HG03280 (cell line): Measurements from ENCODE around the gene COL23A1.

ENCODE experiments used
- ATAC-seq: cut with Tn5 transposase; IDR thresholded peaks from one replicate; pipeline ENCODE4 v1.9.1; 2021; ENCODE audit warnings: mild to moderate bottlenecking, moderate library complexity; ENCODE audit not compliant: unreplicated experiment

COL23A1 gene

DNA sequence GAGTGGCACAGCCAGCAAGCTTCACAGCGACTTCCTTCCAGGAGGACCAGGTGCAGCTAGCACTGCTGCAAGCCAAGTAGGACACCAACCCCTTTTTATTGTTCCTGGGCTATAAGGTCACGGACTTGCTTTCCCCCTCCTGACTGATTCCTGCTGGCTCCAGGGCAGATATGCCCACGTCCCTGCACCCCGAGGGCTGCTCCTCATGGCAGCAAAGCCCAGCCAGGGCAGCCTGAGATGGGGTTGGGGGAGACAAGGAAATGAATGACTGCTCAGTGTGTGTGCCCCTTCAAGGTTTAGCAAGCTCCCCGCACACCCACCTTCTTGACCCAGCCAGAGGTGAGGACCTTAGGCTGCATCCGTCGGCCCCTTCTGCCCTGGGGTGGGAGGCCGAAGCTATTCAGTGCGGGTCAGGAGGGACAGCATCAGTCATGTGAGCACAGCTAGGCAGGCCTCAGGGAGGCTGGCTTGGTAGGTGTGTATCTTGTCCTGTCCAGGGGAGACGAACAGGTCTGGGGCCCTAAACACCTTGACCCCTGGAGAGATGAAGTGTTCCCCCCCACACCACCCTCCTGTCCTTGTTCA, 221.4 kb downstream of the COL23A1 start:
- no peak for ATAC-seq

DNA sequence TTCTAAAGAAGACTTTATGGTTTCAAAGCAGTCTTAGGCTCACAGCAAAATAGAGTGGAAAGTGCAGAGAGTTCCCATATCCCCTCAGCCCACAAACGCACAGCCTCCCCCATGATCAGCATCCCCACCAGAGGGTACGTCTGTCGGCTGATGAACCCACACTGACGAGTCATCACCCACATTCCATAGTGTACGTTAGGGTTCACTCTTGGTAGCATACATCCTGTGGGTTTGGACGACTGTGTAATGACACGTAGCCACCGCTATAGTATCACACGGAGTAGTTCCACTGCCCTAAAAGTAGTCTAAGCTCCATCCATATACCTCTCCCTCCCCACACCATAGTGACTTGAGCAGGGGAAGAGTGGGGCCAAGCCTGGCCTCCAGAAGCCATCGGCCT, 221.9 kb downstream of the COL23A1 start:
- no peak for ATAC-seq

DNA sequence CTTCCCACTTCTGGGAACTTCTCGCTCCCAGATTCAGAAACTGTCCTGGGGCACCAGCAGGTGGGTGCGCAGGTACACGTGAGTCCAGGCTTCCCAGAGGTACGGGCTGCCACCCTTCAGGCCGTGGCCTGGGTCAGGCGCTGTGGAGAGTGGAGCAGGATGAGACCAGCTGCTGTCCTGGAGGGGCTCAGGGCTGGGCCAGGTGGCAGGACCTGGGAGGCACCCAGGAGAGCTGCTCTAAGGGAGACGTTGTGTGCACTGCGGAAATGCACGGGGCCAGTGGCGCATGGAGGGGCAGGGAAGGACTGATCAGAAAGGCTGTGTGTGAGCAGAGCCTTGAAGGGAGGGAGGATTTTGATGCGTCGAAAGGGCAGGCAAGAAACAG, 222.5 kb downstream of the COL23A1 start:
- ATAC-seq: no peak

DNA sequence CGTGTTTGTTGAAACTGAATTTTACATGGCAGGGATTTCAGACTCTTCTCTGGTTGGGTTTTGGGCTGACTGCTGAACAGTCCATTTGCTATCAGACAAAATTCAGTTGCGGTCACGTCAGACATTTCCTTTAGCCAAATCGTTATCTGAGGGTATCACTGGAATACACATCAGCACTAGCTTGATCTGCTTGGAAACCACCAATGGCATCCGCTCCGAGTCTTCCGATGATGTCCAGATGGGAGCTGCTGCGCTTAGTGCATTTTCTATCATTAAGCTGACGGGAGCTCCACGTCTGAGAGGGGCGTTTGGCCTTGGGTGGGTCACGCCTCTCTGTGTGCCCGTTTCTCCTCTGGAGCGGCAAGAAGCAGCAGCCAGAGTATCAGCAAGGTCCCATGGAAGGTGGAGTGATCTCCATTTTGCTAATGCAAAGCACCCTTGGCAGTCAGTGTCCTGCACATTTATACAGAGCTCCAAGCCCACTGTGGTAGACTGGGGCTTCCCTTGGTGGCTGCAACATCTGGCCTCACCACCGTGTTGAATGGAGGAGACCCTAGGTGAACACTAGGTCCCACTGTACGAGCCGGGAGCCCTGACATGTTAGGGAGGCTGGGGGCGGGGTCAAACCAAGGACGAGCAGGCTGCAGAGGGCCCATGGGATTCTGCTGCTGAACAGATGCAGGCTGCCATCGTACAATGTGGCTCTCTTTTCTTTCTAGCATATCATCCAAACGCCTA, 223.0 kb downstream of the COL23A1 start:
- ATAC-seq: no peak

DNA sequence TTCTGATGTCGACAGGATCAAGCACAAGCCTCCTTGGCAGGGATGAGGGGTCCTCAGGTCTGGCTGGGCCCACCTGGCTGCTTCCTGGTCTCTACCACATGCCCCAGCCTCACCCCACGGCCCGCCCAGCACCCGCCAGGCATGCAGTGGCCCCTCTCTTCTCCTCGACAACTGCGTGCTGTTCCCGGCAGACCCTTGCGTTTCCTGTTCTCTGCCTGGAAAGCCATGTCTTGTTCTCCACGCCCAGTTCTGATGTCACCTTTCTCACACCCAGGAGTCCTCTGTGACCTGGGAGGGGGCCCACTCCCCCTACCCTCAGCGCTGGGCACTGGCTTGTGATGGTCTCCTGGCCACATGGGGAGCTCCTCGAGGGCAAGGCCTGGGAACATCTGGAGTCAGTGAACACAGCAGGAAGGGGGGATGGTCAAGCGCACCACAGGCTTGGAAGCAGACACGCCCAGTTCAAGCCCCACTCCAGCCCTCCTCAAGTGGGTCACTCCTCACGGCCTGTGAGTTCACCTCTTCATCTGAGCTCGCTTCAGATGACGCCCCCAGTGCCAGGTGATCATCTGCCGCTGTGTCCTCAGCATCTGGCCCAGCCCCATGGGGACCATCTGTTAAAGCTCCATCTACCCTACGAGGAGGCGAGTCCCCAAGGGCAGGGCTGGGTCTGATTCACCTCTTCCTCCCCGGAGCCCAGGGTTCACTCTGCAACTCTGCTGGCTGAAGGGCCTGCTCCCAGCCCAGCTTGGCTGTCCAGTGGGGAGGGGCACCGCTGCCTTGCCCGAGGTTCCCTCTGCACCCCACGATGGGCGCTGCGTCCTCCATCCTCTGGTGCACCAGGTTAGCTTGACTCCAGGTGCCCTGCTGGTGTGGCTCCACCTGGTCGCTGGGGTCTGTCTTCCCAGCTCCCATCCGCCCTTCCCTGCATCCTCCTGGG, 224.4 kb downstream of the COL23A1 start:
- no peak for ATAC-seq

DNA sequence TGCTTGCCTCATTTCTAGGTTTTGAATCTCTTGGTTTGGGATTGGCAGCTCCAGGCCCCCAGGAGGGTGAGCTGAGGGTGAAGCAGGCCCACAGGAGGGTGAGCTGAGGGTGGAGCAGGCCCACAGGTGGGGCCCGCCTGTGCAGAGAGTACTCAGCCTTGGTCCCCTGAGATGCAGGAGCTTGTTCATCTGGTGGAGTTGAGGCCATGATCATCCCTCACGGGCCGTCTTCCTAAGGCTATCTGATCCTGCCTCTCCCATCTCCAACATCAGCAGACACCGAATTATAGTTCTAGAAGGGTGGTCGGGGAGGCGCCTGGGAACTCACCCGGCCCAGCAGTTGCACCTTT, 225.9 kb downstream of the COL23A1 start:
- ATAC-seq: no peak

DNA sequence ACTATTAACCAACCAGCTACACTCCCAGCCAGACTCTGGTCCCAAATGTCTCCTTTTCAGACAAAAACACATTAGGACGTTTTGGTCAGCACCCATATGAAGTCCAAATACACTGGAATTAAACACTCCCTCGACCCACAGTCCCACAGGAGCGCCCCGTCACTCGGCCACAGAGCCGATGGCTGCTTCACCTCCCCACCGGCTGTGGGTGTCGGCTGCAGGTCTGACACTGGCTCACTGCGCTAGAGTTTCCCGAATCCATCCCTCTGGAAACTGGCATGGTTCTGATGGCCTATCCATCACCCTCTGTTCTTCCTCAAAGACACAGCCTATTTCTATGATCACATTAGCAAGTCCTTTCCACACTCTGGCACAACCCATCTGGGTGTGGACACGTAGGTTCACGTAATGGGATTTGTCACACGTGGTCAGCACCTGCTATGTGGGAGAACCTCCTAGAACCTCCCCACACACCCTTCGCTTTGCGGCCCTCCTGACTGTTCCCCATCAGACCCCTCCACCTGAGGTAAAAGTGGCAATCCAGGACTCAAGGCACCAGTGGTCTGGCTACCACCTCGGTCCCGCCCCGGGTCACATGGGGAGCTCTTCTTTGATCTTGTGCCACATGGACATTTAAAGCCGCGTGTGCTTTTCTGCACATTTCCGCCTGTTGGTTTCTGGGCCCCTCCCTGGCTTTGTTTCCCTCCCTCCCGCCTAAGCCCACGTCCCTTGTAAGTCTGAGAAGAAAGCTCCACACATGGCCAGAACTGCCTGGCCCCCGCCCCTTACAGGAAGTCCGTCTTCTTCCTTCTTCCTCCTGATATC, 226.5 kb downstream of the COL23A1 start:
- no peak for ATAC-seq

DNA sequence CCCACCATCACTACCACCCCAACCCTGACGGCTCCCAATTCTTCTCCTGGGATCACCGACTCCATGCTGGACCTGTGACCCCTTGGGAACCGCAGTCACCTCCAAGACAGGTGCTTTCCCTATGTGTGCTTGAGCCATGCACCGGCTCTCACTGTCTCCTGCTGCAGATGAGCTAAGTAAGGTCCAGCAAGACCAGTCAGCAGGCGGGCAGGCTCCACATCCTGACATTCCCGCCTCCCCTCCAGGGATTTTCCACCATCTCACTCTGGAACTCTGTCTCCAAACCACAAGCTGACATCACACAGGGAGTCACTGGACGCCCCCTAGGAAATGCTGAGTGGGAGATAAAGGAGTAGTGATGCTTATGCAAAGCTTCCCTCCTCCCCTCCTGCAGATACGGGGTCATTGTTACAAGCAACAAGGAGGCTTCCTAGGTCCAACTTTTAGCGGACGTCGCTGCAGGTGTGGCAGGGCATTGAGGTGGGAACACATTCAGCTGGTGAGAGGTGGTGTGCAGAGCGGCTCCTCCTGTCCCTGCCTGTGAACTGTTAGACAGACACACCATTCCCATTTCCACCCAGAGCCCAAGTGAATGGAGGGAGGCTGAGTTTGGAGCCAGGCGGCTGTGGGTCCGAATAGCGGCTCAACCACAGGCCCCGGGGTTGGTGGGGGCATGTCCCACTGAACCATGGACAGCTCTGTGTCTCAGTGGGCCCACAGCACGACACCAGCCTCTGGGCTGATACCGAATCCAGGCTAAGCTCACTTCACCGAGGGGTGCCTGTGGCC, 228.3 kb downstream of the COL23A1 start:
- ATAC-seq: no peak

DNA sequence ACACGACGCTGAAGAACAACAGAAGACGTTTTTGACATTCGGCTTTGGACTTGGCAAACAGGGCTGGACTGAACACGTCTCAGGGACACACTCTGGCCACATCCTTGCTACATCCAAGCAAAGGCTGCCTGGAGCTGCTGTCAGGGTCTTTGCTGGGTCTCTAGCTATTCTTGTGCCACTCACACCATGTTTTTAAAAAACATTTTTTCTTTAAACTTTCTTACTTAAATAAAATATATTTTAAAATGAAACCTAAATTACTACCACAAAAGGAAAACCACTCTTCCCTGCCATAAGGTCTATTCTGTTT, 229.3 kb downstream of the COL23A1 start:
- no peak for ATAC-seq

DNA sequence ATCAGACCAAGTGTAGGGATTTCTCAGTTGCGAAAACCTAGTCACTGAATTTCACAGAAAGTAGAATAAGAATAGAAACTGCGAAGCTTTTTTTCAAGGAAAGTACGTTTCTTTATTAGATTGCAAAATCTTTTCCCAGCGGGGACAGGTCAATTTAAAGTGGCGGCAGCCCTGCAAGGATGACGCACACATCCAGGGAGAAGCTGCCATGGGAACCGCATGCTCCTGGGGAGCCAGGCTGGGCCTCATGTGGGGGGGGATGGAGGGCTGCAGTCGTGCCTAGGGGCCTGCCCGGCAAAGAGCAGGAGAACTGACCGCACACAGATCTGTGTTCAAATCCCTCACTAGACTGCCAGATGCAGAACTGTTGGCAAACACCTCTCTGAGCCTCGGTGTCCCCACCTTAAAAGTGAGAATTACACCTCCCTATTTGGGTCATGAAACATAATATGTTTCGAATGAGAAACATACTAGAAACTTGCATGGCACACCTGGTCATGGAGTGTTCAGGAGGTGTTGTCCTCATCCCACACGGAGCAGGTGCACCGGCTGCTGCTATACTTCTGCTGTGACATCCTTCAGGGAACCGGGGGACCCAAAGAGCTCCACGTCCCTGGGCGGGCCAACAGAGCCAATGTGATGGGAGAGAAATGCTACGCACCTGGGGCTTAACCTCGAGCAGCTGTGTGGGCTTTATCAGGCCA, 229.8 kb downstream of the COL23A1 start:
- ATAC-seq: no peak

DNA sequence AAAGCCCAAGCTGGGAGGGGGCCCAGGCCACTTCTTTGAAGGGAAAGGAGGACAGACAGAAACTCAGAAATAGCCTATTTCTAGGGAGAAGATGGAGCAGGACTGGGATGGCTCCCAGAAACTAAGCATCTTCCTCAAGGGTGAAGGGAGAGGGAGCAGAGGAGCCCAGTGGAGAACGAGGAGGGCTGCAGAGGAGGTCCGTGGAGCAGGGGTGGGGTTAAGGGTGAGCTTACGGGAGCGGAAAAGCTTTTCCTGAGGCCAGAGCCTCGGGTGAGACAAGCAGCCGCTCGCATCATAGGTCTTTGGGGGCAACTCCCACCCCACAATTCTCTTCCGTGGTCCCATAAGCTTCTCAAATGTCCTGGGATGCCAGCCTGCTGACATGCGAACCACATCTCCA, 230.5 kb downstream of the COL23A1 start:
- no peak for ATAC-seq

DNA sequence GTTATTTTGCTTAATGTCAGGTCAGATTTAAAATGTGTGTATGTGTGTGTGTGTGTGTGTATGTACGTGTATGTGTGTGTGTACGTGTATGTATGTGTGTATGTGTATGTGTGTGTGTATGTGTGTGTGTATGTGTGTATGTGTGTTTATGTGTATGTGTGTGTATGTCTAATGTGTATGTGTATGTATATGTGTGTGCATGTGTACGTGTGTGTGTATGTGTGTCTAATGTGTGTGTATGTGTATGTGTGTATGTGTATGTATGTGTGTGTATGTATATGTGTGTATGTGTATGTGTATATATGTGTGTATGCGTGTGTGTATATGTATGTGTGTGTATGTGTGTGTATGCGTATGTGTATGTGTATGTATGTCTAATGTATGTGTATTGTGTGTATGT, 232.5 kb downstream of the COL23A1 start:
- no peak for ATAC-seq

DNA sequence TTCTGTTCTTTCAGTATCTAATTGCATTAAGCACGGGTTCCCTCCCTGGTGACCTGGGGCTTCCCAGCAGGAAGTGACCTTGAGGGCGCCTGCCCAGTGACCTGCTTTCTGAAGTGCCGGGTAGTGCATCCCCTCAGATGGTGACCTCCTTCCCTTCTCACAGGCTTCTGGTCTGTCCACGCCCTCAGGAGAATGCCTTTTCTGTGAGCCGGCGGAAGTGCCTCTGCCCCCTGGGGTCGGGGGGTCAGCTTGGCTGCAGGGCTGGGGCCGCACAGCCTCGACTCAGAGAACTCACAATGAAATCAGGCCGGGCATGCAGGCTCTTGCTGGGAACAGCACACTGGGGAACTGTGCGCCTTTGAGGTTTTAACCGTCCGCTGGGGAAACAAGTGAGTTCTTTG, 233.1 kb downstream of the COL23A1 start:
- ATAC-seq: no peak

DNA sequence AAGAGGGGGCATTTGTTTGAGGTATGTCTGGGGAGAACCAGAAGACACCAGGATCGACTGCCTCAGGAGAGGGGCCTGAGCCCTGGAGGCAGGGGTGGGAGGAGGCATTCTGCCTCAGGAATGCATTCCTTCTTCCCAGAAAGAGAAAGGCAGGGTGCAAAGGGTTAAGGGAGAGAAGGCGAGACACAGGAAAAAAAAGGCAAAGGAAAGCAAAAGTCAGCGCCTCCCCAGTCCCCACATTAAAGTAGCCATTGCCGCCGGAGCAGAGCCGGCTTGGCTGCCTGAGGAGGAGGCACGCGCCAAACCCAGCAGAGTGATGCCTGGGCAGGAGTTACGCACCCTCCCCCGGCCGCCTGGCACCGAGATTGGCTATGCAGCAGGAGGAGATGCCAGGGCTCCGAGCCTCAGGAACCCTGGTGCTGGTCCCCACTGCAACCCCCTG, 233.7 kb downstream of the COL23A1 start:
- ATAC-seq: no peak

DNA sequence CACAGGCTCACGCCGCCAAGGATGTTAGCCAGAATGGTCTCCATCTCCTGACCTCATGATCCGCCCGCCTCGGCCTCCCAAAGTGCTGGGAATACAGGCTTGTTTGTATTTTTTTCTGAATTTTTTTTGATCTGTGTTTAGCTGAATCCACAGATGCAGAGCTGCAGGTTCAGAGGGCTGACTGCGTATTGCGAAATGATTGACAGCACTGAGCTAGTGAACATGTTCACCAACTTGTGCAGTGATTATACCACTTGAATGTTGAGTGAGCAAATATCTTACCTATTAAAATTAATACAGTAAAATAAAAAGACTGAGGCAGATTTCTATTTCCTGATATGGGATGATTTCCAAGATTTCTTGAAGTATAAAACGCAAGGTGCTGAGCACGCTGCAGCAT, 234.5 kb downstream of the COL23A1 start:
- ATAC-seq: no peak

DNA sequence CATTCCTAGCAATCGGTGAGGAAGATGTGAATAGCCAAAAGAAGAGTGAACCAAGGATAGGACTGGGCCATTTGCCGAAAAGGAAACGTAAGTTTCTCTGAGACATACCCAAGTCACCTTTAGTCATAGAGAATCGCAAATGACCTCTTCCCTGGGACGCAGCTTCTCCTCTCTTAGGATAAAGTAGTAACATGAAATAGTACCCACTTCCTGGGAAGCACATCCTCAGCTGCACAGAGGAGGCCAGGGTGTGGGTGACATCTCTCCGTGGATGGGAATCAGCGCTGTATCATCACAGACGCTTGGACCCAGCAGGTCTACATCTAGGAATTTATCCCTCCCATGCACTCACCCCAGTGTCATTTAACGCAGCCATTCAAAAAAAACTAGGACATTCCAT, 236.7 kb downstream of the COL23A1 start:
- no peak for ATAC-seq

DNA sequence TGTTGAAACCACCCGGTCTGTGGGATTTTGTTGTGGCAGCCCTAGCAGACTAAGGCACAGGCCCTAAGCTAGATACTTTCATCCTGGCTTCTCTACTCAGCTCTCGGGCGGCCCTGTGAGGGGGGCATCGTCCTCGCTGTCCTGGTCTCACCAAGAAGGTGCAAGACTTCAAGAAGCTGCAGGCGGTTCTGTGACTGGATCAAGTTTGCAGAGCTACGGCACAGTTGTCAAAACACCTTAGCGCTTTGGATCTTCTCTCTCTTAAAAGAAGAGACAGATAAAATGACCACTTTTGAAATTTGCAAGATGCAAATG, 238.2 kb downstream of the COL23A1 start:
- no peak for ATAC-seq

DNA sequence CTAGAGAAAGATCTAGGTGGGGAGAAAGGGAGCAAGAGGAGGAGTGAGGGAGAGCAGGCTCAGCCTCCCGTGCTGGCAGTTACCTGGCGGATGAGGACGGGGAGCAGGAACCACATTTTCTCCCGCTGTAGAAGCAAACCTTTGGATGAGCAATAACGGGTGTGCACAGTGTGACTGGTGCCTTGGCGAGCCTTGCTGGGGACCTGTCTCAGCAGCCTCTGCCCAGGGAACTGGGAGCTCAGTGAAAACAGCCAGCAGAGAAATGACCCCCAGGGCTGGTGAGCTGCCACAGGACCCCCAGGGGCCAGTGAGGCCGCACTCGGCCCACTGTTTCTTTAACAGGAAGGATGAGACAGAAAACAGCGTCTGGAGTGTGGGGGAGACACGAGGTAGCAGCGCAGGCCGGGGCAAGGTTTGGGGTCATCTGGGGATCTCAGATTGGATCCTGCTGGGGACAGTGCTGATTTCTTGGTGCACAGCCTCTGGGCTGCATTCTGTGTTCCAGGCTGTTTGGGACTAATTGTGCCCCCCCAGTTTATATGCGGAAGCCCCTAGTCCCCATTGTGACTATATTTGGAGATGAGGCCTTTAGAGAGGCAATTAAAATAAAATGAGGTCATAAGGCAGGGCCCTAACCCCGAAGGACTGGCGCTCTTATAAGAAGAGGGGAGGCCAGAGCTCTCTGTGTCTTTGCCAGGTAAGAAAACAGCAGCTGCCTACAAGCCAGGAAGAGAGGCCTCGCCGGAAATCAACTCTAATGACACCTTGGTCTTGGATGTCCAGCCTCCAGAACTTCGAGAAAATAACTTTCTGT, 238.8 kb downstream of the COL23A1 start:
- ATAC-seq: no peak
